MM.1S (cell line): Measurements from ENCODE around the gene RSBN1.

Experiments
- DNase-seq: peaks from one replicate; pipeline ENCODE4 v3.0.0-alpha.2; 2015
- H2AFZ ChIP-seq: fragments of 300-600 bp; sonication (generic); 2 replicates; pipeline ENCODE4 v1.6.0; 2016; ENCODE audit warnings: antibody characterized with exemption, low read length
- H3F3A ChIP-seq: fragments of 300-600 bp; sonication (generic); 2 replicates; pipeline ENCODE4 v1.6.1; 2016; ENCODE audit warnings: mild to moderate bottlenecking, antibody characterized with exemption, low read length, moderate library complexity, mixed read lengths; ENCODE audit not compliant: insufficient read depth
- H3K27ac ChIP-seq: fragments of 300-600 bp; sonication (generic); 2 replicates; pipeline ENCODE4 v1.5.1; 2016; ENCODE audit warnings: mild to moderate bottlenecking, low read length
- H3K27me3 ChIP-seq: fragments of 300-600 bp; sonication (generic); replicated peaks from 2 replicates; pipeline ENCODE4 v1.6.0; 2016; ENCODE audit warnings: low read length; ENCODE audit not compliant: insufficient read depth
- H3K36me3 ChIP-seq: fragments of 300-600 bp; sonication (generic); replicated peaks from 2 replicates; pipeline ENCODE4 v1.6.1; 2016; ENCODE audit warnings: mild to moderate bottlenecking, low read length, mixed read lengths; ENCODE audit not compliant: insufficient read depth
- H3K4me1 ChIP-seq: fragments of 300-600 bp; sonication (generic); 2 replicates; pipeline ENCODE4 v1.6.1; 2016; ENCODE audit warnings: low read length, mixed read lengths
- H3K4me2 ChIP-seq: fragments of 300-600 bp; sonication (generic); 2 replicates; pipeline ENCODE4 v1.6.0; 2016; ENCODE audit warnings: low read depth, low read length
- H3K4me3 ChIP-seq: fragments of 300-600 bp; sonication (generic); 2 replicates; pipeline ENCODE4 v1.5.1; 2016; ENCODE audit warnings: low read length, mixed read lengths
- H3K79me2 ChIP-seq: fragments of 300-600 bp; sonication (generic); 2 replicates; pipeline ENCODE4 v1.6.1; 2016; ENCODE audit warnings: mixed run types, low read length, mixed read lengths
- H3K9ac ChIP-seq: fragments of 300-600 bp; sonication (generic); 2 replicates; pipeline ENCODE4 v1.6.1; 2016; ENCODE audit warnings: low read length, mixed read lengths
- H3K9me2 ChIP-seq: fragments of 300-600 bp; sonication (generic); replicated peaks from 2 replicates; pipeline ENCODE4 v1.6.1; 2016; ENCODE audit warnings: mild to moderate bottlenecking, low read length, mixed read lengths; ENCODE audit not compliant: insufficient read depth
- H3K9me3 ChIP-seq: fragments of 300-600 bp; sonication (generic); replicated peaks from 2 replicates; pipeline ENCODE4 v1.6.1; 2016; ENCODE audit warnings: mild to moderate bottlenecking, low read length, mixed read lengths; ENCODE audit not compliant: insufficient read depth
- H4K20me1 ChIP-seq: fragments of 300-600 bp; sonication (generic); 2 replicates; pipeline ENCODE4 v1.6.1; 2016; ENCODE audit warnings: mild to moderate bottlenecking, low read length, moderate library complexity, mixed read lengths; ENCODE audit not compliant: insufficient read depth
- EZH2 ChIP-seq: fragments of 300-600 bp; sonication (generic); optimal IDR thresholded peaks from 2 replicates; pipeline ENCODE3; 2017; ENCODE audit warnings: low read depth, mild to moderate bottlenecking, antibody characterized with exemption, low read length, mixed read lengths
- EZH2phosphoT487 ChIP-seq: fragments of 300-600 bp; sonication (generic); IDR thresholded peaks from 2 replicates; pipeline ENCODE4 v1.6.1; 2018; ENCODE audit warnings: antibody characterized with exemption, low read length
- TF ChIP-seq, protein P1 (sequence below): fragments of 300-600 bp; sonication (generic); IDR thresholded peaks from 2 replicates; pipeline ENCODE4 v1.5.1; 2016; ENCODE audit warnings: antibody characterized with exemption, low read length, mixed read lengths

The RSBN1 gene

DNA sequence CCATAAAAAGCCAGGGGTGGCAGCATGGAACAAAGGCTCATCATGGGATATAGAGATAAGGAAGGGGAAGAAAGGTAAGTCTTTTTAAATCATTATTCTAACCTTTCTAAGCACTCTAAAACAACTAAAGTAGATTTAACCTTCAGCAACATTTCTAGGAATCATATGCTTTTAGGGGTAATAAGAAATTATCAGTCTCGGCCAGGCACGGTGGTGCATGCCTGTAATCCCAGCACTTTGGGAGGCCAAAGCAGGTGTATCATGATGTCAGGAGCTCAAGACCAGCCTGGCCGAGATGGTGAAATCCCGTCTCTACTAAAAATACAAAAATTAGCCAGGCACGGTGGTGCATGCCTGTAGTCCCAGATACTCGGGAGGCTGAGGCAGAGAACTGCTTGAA lies 32.7 kb downstream of the RSBN1 start:
- H2AFZ ChIP-seq, result no peak overlapping the region
- H3K27me3 ChIP-seq, result no peaks in the 10 kb centered on the region
- no peaks in the 10 kb centered on the region for H4K20me1 ChIP-seq
- no peak for DNase-seq
- peaks cover 44% of the 10 kb centered on the region for H3K4me1 ChIP-seq
- H3K9ac ChIP-seq, result no peak overlapping the region
- H3K36me3 ChIP-seq, result no peaks in the 10 kb centered on the region; the same call in 1 of the 2 replicates
- H3K4me3 ChIP-seq, result no peak overlapping the region
- H3K9me2 ChIP-seq, result no peaks in the 10 kb centered on the region
- no peaks in the 10 kb centered on the region for H3K9me3 ChIP-seq
- H3K79me2 ChIP-seq, result peaks cover 41% of the 10 kb centered on the region
- no peak overlapping the region for H3K27ac ChIP-seq
- H3F3A ChIP-seq, result peaks cover 17% of the 10 kb centered on the region
- H3K4me2 ChIP-seq, result no peak overlapping the region
- no peak for TF ChIP-seq EZH2phosphoT487

DNA sequence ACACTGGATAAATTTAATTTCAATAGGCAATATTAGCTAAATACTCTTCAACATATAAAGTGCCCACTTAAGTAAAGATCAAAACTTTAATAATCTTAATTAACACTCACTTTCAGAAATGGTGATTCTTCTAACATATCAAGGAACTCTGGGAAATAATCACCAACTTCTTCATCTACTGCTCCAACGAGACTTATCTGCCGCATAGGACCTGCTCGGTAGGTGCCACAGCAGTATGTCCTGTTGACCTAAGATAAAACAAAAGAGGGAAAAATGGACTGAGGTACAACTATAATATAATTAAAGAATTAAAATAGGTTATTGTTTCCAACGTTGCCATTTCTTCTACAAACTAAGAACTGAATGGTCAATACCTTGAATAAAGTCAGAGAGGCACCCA lies 34.7 kb downstream of the RSBN1 start:
- Histone ChIP-seq H3K27ac (no peak overlapping the region), H3K9me3 (no peaks in the 10 kb centered on the region), H3K27me3 (no peaks in the 10 kb centered on the region), H3K4me2 (no peak overlapping the region), H3K4me1 (peaks cover 26% of the 10 kb centered on the region), H2AFZ (no peak overlapping the region), H3K4me3 (no peak overlapping the region), H3K9me2 (no peaks in the 10 kb centered on the region), H3K79me2 (peaks cover 37% of the 10 kb centered on the region), H3K9ac (no peak overlapping the region), H3F3A (no peaks in the 10 kb centered on the region), H3K36me3 (no peaks in the 10 kb centered on the region; the same call in 1 of the 2 replicates), H4K20me1 (no peaks in the 10 kb centered on the region)
- TF ChIP-seq EZH2phosphoT487 (no peak), EZH2 (no peak)
- TF ChIP-seq, protein P1, sequence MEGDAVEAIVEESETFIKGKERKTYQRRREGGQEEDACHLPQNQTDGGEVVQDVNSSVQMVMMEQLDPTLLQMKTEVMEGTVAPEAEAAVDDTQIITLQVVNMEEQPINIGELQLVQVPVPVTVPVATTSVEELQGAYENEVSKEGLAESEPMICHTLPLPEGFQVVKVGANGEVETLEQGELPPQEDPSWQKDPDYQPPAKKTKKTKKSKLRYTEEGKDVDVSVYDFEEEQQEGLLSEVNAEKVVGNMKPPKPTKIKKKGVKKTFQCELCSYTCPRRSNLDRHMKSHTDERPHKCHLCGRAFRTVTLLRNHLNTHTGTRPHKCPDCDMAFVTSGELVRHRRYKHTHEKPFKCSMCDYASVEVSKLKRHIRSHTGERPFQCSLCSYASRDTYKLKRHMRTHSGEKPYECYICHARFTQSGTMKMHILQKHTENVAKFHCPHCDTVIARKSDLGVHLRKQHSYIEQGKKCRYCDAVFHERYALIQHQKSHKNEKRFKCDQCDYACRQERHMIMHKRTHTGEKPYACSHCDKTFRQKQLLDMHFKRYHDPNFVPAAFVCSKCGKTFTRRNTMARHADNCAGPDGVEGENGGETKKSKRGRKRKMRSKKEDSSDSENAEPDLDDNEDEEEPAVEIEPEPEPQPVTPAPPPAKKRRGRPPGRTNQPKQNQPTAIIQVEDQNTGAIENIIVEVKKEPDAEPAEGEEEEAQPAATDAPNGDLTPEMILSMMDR, result no peak
- no peak for DNase-seq

DNA sequence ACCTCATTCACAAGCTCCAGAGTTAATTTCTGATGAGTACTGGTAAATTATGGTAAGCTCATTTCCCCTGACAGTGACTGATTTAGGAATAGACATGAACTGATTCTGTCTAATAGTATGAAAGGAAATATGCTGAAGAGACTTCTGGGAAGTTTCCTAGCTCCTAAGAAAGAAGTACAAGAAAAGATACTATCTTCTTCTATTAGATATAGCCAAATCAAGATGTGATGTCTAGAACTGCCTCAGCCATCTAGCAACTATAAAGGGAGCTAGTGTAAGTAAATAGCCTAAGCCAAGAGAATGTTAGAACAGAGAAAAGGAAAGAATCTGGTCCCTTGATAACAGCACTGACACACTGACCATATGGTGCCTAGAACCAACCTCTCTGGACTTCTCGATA lies 42.2 kb downstream of the RSBN1 start:
- no peak for TF ChIP-seq EZH2
- TF ChIP-seq, protein P1, result no peak
- TF ChIP-seq EZH2phosphoT487, result no peak
- Histone ChIP-seq H4K20me1 (no peaks in the 10 kb centered on the region), H3K4me1 (0 out of 2 replicates have a peak, but pooled peaks cover 14% of the 10 kb centered on the region), H3K4me2 (no peak overlapping the region), H3K9me3 (no peaks in the 10 kb centered on the region), H3K4me3 (no peak overlapping the region), H3K79me2 (no peaks in the 10 kb centered on the region), H2AFZ (no peak overlapping the region), H3K27me3 (no peaks in the 10 kb centered on the region), H3K36me3 (no peaks in the 10 kb centered on the region), H3K9ac (no peak overlapping the region), H3F3A (no peaks in the 10 kb centered on the region), H3K9me2 (no peaks in the 10 kb centered on the region), H3K27ac (no peak overlapping the region)
- no peak for DNase-seq

DNA sequence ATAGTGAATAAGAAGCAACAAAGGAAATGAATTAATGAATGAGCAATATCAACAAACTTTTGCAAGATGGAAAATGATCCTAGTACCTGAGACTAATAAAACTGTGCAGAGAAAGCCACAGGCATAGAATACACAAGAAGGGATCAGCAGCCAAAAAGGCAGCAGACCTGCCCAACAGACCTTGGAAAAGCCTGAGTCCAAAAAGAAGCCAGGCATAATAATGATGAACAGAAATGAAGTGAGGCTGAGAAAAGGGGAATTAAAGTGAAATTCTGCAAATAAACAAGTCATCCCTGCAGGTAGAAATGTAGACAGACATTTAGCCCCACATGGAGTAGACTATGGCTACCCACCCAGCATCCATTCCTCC lies 42.7 kb downstream of the RSBN1 start:
- no peaks in the 10 kb centered on the region for H3K9me2 ChIP-seq

More for the DNA sequence above, 42.7 kb downstream of the RSBN1 start:
- Histone ChIP-seq H3K4me2 (no peak overlapping the region), H3K9me3 (no peaks in the 10 kb centered on the region), H3K79me2 (no peaks in the 10 kb centered on the region), H3K27ac (no peak overlapping the region), H2AFZ (no peak overlapping the region), H3K36me3 (no peaks in the 10 kb centered on the region), H4K20me1 (no peaks in the 10 kb centered on the region), H3K27me3 (no peaks in the 10 kb centered on the region), H3K4me3 (no peak overlapping the region), H3K4me1 (0 out of 2 replicates have a peak, but pooled peaks cover 14% of the 10 kb centered on the region), H3K9ac (no peak overlapping the region), H3F3A (no peaks in the 10 kb centered on the region)
- TF ChIP-seq, protein P1, result no peak
- TF ChIP-seq EZH2, result no peak
- no peak for TF ChIP-seq EZH2phosphoT487
- no peak for DNase-seq
